ENCODE results near the gene NPHP4.

Gene NPHP4

DNA sequence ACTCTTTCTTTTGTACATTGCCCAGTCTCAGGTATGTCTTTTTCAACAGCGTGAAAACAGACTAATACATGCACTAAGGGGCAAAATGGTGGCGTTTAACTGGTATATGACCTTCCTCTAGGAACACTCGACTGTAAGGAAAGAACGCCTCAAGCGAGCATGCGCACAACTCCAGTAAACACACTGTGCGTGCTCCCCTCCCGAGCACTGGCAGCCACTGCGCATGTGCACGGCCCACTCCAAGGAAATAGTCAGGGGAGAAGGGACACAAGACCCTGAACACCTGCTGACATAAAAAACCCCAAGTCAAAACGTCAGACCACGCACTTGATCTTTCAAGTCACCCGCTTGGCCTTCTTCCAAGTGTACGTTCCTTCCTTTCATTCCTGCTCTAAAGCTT lies 173.5 kb downstream of the NPHP4 start:
- DNase-seq: no peak

- no peak for DNase-seq
These were observed 176.5 kb downstream of the NPHP4 start for GRCh38 chr1:5815716-5816115.

DNA sequence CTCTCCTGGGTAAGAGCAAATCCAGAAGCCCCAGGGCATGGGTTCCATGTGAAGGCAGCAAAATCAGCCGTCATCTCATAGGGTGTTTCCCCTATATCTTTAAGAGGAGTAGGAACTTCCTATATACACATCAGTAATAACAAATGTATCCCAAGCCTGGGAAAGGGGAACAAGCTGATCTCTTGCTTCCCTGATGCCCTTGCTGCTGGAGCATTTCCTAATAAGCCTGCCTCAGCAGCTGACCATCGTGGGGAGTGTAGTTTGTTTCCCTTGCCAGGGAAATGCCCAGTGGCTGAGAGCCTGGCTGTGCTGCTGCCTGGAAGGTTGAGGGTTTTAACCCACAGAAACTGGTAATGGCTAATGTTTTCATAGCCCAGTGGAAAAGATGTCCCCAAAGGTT lies 177.0 kb downstream of the NPHP4 start:
- DNase-seq: no peak

DNA sequence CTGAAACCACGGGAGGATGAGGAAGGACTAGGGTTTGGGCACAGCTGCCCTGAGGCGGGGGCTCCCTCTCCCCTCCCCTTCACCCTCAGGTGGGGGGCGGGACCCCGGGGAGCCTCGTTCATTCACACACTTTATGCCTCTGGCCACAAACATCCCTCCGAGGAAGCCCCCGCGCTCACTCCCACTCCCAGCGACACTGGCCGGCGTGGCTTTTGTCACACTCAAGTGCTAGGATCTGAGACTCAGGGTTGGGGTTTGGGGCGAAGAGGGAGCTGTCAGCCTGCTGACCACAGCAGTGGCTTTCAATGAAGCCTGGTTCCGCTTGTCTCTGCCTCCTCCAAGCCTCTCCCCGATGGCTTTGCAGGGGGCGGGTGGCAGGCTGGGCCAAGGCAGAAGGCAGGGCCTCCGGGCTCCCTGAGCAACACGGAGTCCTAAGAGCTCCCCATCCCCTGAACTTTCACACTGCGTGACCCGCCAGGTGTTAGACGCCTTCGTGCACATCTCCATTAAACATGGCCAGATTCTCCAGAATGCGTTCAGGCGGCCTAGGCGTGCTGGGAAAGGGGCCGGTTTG lies 178.1 kb downstream of the NPHP4 start:
- DNase-seq: no peak

DNA sequence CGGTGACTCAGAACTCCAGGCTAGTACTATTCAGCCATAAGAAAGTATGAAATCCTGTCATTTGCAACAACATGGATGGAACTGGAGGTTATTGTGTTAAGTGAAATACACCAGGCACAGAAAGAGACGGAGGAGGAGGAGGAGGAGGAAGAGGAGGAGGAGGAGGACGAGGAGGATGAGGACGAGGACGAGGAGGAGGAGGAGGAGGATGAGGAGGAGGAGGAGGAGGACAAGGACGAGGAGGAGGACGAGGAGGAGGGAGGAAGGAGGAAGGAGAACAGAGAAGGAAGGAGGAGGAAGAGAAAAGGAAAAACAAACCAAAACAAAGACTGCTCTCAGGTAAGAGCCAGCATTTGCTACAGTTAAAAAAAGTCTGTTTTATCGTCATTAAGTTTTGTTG lies 178.7 kb downstream of the NPHP4 start:
- DNase-seq: no peak

Data from NCI-H69 (cell line).